ENCODE measurements around the gene OMP. TPM values are rescaled to one million over a fixed set of nuclear protein-coding genes. Genes with fewer than 3 reads are reported as not detected.

OMP gene
- total and polyA plus RNA-seq, 2 experiments from 2014 or later: not detected

- Histone ChIP-seq H3K9me2 (replicated peaks; ENCODE audit: insufficient read depth) (no peaks in the 10 kb centered on the region), H4K20me1 (ENCODE audit: insufficient read depth, poor library complexity, severe bottlenecking) (no peaks in the 10 kb centered on the region), H3K4me2 (no peak overlapping the region), H3K27ac (no peak overlapping the region), H3K36me3 (replicated peaks; ENCODE audit: insufficient read depth, low read depth) (no peaks in the 10 kb centered on the region), H3K79me2 (no peaks in the 10 kb centered on the region), H3K4me3 (no peak overlapping the region), H3K9me3 (ENCODE audit: low read depth) (no peaks in the 10 kb centered on the region), H3K27me3 (no peaks in the 10 kb centered on the region), H2AFZ (no peak overlapping the region), H3K4me1 (ENCODE audit: insufficient read depth) (peaks cover 13% of the 10 kb centered on the region)
- WGBS (ENCODE audit: low lambda C conversion rate, missing lambda C conversion rate): 68% methylated on average over 9 of the region's 9 CpGs
- peak; percentile 46 for DNase-seq (ENCODE audit: low spot score)
- TF ChIP-seq EZH2phosphoT487 (IDR thresholded peaks at IDR 0.05; ENCODE audit: low read depth, severe bottlenecking, unreplicated experiment) (no peak), EZH2 (IDR thresholded peaks at IDR 0.05; ENCODE audit: borderline replicate concordance) (no peak)
- TF ChIP-seq, protein P1, sequence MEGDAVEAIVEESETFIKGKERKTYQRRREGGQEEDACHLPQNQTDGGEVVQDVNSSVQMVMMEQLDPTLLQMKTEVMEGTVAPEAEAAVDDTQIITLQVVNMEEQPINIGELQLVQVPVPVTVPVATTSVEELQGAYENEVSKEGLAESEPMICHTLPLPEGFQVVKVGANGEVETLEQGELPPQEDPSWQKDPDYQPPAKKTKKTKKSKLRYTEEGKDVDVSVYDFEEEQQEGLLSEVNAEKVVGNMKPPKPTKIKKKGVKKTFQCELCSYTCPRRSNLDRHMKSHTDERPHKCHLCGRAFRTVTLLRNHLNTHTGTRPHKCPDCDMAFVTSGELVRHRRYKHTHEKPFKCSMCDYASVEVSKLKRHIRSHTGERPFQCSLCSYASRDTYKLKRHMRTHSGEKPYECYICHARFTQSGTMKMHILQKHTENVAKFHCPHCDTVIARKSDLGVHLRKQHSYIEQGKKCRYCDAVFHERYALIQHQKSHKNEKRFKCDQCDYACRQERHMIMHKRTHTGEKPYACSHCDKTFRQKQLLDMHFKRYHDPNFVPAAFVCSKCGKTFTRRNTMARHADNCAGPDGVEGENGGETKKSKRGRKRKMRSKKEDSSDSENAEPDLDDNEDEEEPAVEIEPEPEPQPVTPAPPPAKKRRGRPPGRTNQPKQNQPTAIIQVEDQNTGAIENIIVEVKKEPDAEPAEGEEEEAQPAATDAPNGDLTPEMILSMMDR (IDR thresholded peaks at IDR 0.05; ENCODE audit: poor library complexity): no peak
Observed at GRCh38 chr11:77130763-77131513, 28.3 kb downstream of the OMP start.

DNA sequence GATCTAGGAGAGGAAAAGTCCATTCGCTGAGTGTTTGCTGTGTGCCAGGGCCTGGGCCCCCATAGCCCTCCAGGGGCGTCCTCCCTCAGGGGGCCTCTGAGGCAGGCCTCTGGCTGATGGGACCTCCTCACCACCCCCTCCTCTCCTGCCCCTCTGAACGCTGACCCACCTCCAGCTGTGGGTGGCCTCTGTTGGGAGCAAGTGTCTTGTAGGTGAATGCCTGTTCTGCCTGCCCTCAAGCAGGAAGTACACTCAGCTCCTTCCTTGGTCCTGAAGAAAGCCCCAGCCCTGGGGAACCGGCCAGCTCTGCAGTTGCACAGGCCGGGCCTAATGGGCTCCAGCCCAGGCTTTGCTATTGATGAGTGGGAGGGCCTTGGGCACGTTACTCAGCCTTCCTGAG, 28.9 kb downstream of the OMP start:
- 82% methylated on average over 6 of the region's 6 CpGs for WGBS (ENCODE audit: low lambda C conversion rate, missing lambda C conversion rate)
- no peaks in the 10 kb centered on the region for H3K36me3 ChIP-seq (replicated peaks; ENCODE audit: insufficient read depth, low read depth)
- H3K79me2 ChIP-seq: no peaks in the 10 kb centered on the region
- TF ChIP-seq EZH2phosphoT487 (IDR thresholded peaks at IDR 0.05; ENCODE audit: low read depth, severe bottlenecking, unreplicated experiment) (no peak), EZH2 (IDR thresholded peaks at IDR 0.05; ENCODE audit: borderline replicate concordance) (no peak)
- TF ChIP-seq, protein P1 (IDR thresholded peaks at IDR 0.05; ENCODE audit: poor library complexity): no peak
- H3K9me2 ChIP-seq (replicated peaks; ENCODE audit: insufficient read depth): no peaks in the 10 kb centered on the region
- H3K4me3 ChIP-seq: no peak overlapping the region
- no peaks in the 10 kb centered on the region for H4K20me1 ChIP-seq (ENCODE audit: insufficient read depth, poor library complexity, severe bottlenecking)
- no peaks in the 10 kb centered on the region for H3K9me3 ChIP-seq (ENCODE audit: low read depth)
- H3K4me2 ChIP-seq: no peak overlapping the region
- H3K27ac ChIP-seq: no peak overlapping the region
- no peak overlapping the region for H2AFZ ChIP-seq
- peaks cover 13% of the 10 kb centered on the region for H3K4me1 ChIP-seq (ENCODE audit: insufficient read depth)
- no peaks in the 10 kb centered on the region for H3K27me3 ChIP-seq
- DNase-seq (ENCODE audit: low spot score): no peak

GRCh38 chr11:77135069-77135468, 32.4 kb downstream of the OMP start:
- whole genome bisulfite sequencing (ENCODE audit: low lambda C conversion rate, missing lambda C conversion rate): 19% methylated on average over 2 of the region's 2 CpGs

More at GRCh38 chr11:77135069-77135468, 32.4 kb downstream of the OMP start:
- Histone ChIP-seq H3K4me3 (no peak overlapping the region), H4K20me1 (ENCODE audit: insufficient read depth, poor library complexity, severe bottlenecking) (no peaks in the 10 kb centered on the region), H3K4me1 (ENCODE audit: insufficient read depth) (peaks cover 9% of the 10 kb centered on the region), H3K4me2 (no peak overlapping the region), H3K9me2 (replicated peaks; ENCODE audit: insufficient read depth) (no peaks in the 10 kb centered on the region), H2AFZ (no peak overlapping the region), H3K36me3 (replicated peaks; ENCODE audit: insufficient read depth, low read depth) (no peaks in the 10 kb centered on the region), H3K9me3 (ENCODE audit: low read depth) (no peaks in the 10 kb centered on the region), H3K27me3 (no peaks in the 10 kb centered on the region), H3K79me2 (no peaks in the 10 kb centered on the region), H3K27ac (no peak overlapping the region)
- TF ChIP-seq EZH2phosphoT487 (IDR thresholded peaks at IDR 0.05; ENCODE audit: low read depth, severe bottlenecking, unreplicated experiment) (no peak), EZH2 (IDR thresholded peaks at IDR 0.05; ENCODE audit: borderline replicate concordance) (no peak)
- TF ChIP-seq, protein P1 (IDR thresholded peaks at IDR 0.05; ENCODE audit: poor library complexity): no peak
- no peak for DNase-seq (ENCODE audit: low spot score)
